RPMI8226 (cell line): ENCODE results near the gene SSH3.

ENCODE experiments used
- DNase-seq: peaks from one replicate; pipeline ENCODE4 v3.0.0-alpha.2; 2015

The SSH3 gene

GRCh38 chr11:67303132-67303834 lies at the start of gene SSH3:
Gene SSH3 (plus strand): TSS chr11:67303530. CDS start chr11:67303626, 96 bp downstream.
- DNase-seq = peak; percentile 76

GRCh38 chr11:67253872-67254624 lies 49.3 kb upstream of the SSH3 start:
- DNase-seq = no peak

GRCh38 chr11:67254798-67255197 lies 48.5 kb upstream of the SSH3 start:
- no peak for DNase-seq

GRCh38 chr11:67255353-67255752 lies 48.0 kb upstream of the SSH3 start:
- DNase-seq = no peak

- no peak for DNase-seq
Measured at GRCh38 chr11:67255864-67256263, 47.5 kb upstream of the SSH3 start.

- DNase-seq = no peak
Measured at GRCh38 chr11:67256477-67257135, 46.7 kb upstream of the SSH3 start.

- DNase-seq = no peak
Measured at GRCh38 chr11:67260406-67260805, 42.9 kb upstream of the SSH3 start.

GRCh38 chr11:67260885-67261639 lies 42.3 kb upstream of the SSH3 start:
- DNase-seq = peak; percentile 18

GRCh38 chr11:67261640-67261945 lies 41.7 kb upstream of the SSH3 start:
- DNase-seq = no peak

GRCh38 chr11:67261946-67262681 lies 41.2 kb upstream of the SSH3 start:
- DNase-seq = no peak

GRCh38 chr11:67262731-67263675 lies 40.3 kb upstream of the SSH3 start:
- DNase-seq = peak; percentile 85

GRCh38 chr11:67264260-67264659 lies 39.1 kb upstream of the SSH3 start:
- no peak for DNase-seq

GRCh38 chr11:67264877-67265632 lies 38.3 kb upstream of the SSH3 start:
- no peak for DNase-seq

GRCh38 chr11:67265633-67266448 lies 37.5 kb upstream of the SSH3 start:
- peak; percentile 77 for DNase-seq

GRCh38 chr11:67266449-67267187 lies 36.7 kb upstream of the SSH3 start, which contains the start of gene GRK2:
Gene GRK2 (plus strand): TSS chr11:67266473. CDS start chr11:67266700, 227 bp downstream.
- peak; percentile 69 for DNase-seq

- DNase-seq = peak; percentile 89
Measured at GRCh38 chr11:67267188-67268080, 35.9 kb upstream of the SSH3 start.

- no peak for DNase-seq
Measured at GRCh38 chr11:67268081-67268961, 35.0 kb upstream of the SSH3 start.
